ENCODE measurements around the gene ESCO1. TPM values are rescaled to one million over a fixed set of nuclear protein-coding genes. Genes with fewer than 3 reads are reported as not detected.

The ESCO1 gene
- total RNA-seq, 1 donor from 2014 or later: 14.3 TPM

DNA sequence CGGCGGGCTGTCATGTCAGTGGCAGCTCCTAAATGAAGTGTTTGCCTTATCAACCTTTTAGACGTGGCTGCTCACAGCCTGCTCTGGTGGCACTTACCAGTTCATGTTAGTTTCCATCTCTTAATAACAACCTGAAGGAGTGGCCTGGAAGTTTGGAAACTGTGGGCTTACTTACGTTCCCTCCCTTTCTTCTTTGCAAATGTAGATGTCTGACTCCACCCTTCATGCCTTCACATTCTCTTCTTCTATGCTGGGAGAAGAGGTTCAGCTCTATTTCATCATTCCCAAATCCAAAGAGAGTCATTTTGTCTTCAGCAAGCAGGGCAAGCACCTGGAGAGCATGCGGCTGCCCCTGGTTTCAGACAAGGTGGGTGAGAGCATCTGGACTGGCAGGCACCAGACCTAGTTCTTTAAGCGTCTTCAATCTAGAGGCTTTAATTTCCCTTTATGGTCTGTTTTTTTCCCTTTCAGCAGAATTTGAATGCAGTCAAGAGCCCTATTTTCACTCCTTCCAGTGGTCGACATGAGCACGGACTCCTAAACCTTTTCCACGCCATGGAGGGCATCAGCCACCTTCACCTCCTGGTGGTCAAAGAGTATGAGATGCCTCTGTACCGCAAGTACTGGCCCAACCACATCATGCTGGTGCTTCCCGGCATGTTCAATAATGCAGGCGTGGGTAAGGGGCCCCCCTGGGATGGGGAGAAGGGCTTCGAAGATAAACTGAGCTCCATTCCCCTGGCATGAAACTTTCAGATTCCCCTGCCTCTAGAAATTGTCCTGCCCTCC lies 92.4 kb downstream of the ESCO1 start:
- Mint-ChIP-seq H3K27ac (ENCODE audit: unreplicated experiment) (no peak overlapping the region), H3K4me3 (ENCODE audit: unreplicated experiment) (no peak overlapping the region), H3K27me3 (ENCODE audit: unreplicated experiment) (peaks cover 2% of the 10 kb centered on the region), H3K4me1 (ENCODE audit: low read depth, unreplicated experiment) (no peaks in the 10 kb centered on the region), H3K36me3 (ENCODE audit: unreplicated experiment) (peaks cover 14% of the 10 kb centered on the region), H3K9me3 (ENCODE audit: unreplicated experiment) (no peaks in the 10 kb centered on the region)
- no peak for TF ChIP-seq CTCF (IDR thresholded peaks at IDR 0.05; ENCODE audit: partially characterized antibody, unreplicated experiment)
- DNase-seq: no peak

GRCh38 chr18:21502661-21503060 lies 97.8 kb downstream of the ESCO1 start:
- H3K27ac Mint-ChIP-seq (ENCODE audit: unreplicated experiment): no peak overlapping the region
- no peaks in the 10 kb centered on the region for H3K9me3 Mint-ChIP-seq (ENCODE audit: unreplicated experiment)
- no peak overlapping the region for H3K4me3 Mint-ChIP-seq (ENCODE audit: unreplicated experiment)
- H3K36me3 Mint-ChIP-seq (ENCODE audit: unreplicated experiment): no peaks in the 10 kb centered on the region
- TF ChIP-seq CTCF (IDR thresholded peaks at IDR 0.05; ENCODE audit: partially characterized antibody, unreplicated experiment): no peak
- no peaks in the 10 kb centered on the region for H3K4me1 Mint-ChIP-seq (ENCODE audit: low read depth, unreplicated experiment)
- H3K27me3 Mint-ChIP-seq (ENCODE audit: unreplicated experiment): no peaks in the 10 kb centered on the region
- DNase-seq: no peak

DNA sequence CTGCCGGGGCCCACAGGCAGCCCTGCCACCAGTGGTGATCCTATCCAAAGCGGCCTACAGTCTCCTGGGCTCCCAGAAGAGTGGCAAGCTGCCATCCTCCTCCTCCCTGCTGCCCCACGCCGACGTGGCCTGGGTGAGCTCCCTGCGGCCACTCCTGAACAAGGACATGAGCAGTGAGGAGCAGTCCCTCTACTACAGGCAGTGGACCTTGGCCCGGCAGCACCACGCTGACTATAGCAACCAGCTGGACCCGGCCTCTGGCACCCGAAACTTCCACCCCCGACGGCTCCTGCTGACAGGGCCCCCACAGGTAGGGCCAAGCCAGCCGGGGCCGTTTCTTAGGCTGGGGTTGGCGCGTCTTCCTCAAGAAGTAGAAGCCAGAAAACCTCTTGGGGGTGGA lies 100.5 kb downstream of the ESCO1 start:
- DNase-seq: no peak
- H3K4me3 Mint-ChIP-seq (ENCODE audit: unreplicated experiment): no peak overlapping the region
- H3K4me1 Mint-ChIP-seq (ENCODE audit: low read depth, unreplicated experiment): no peaks in the 10 kb centered on the region
- H3K36me3 Mint-ChIP-seq (ENCODE audit: unreplicated experiment): no peaks in the 10 kb centered on the region
- TF ChIP-seq CTCF (IDR thresholded peaks at IDR 0.05; ENCODE audit: partially characterized antibody, unreplicated experiment): no peak
- H3K27ac Mint-ChIP-seq (ENCODE audit: unreplicated experiment): no peak overlapping the region
- no peaks in the 10 kb centered on the region for H3K27me3 Mint-ChIP-seq (ENCODE audit: unreplicated experiment)
- H3K9me3 Mint-ChIP-seq (ENCODE audit: unreplicated experiment): no peaks in the 10 kb centered on the region

GRCh38 chr18:21496277-21496835 lies 104.1 kb downstream of the ESCO1 start:
- H3K27ac Mint-ChIP-seq (ENCODE audit: unreplicated experiment): no peak overlapping the region
- no peak for TF ChIP-seq CTCF (IDR thresholded peaks at IDR 0.05; ENCODE audit: partially characterized antibody, unreplicated experiment)
- H3K36me3 Mint-ChIP-seq (ENCODE audit: unreplicated experiment): no peaks in the 10 kb centered on the region
- no peaks in the 10 kb centered on the region for H3K27me3 Mint-ChIP-seq (ENCODE audit: unreplicated experiment)
- no peaks in the 10 kb centered on the region for H3K4me1 Mint-ChIP-seq (ENCODE audit: low read depth, unreplicated experiment)
- DNase-seq: no peak
- H3K4me3 Mint-ChIP-seq (ENCODE audit: unreplicated experiment): no peak overlapping the region
- H3K9me3 Mint-ChIP-seq (ENCODE audit: unreplicated experiment): no peaks in the 10 kb centered on the region

- no peak for TF ChIP-seq CTCF (IDR thresholded peaks at IDR 0.05; ENCODE audit: partially characterized antibody, unreplicated experiment)
- Mint-ChIP-seq H3K27me3 (ENCODE audit: unreplicated experiment) (no peaks in the 10 kb centered on the region), H3K4me3 (ENCODE audit: unreplicated experiment) (no peak overlapping the region), H3K4me1 (ENCODE audit: low read depth, unreplicated experiment) (no peaks in the 10 kb centered on the region), H3K27ac (ENCODE audit: unreplicated experiment) (no peak overlapping the region), H3K9me3 (ENCODE audit: unreplicated experiment) (no peaks in the 10 kb centered on the region), H3K36me3 (ENCODE audit: unreplicated experiment) (no peaks in the 10 kb centered on the region)
- DNase-seq: no peak
Observed at GRCh38 chr18:21490748-21491147, 109.8 kb downstream of the ESCO1 start.
